HG03565 (cell line): ENCODE results near the gene CSPG4.
"Not testable (repeated sequence)": the region's sequence is repeated elsewhere in the genome, so short reads cannot be mapped to it uniquely, and the experiment has no call there.

Experiments
- ATAC-seq: cut with Tn5 transposase; IDR thresholded peaks from one replicate; pipeline ENCODE4 v1.9.1; 2021; ENCODE audit warnings: mild to moderate bottlenecking, moderate library complexity; ENCODE audit not compliant: unreplicated experiment

The CSPG4 gene

GRCh38 chr15:75649848-75650247, 62.8 kb downstream of the CSPG4 start:
- ATAC-seq: no peak

- ATAC-seq: no peak
These were observed 63.4 kb downstream of the CSPG4 start for GRCh38 chr15:75649045-75649761.

- ATAC-seq: no peak
These were observed 64.3 kb downstream of the CSPG4 start for GRCh38 chr15:75648156-75649000.

- no peak for ATAC-seq
These were observed 65.1 kb downstream of the CSPG4 start, which contains the start of gene SNX33 for GRCh38 chr15:75647370-75648155. TSS of gene SNX33 (plus strand) at chr15:75647912. CDS start at chr15:75649103, 1,191 bp downstream.

- ATAC-seq: no peak
These were observed 65.7 kb downstream of the CSPG4 start for GRCh38 chr15:75646944-75647364.

GRCh38 chr15:75646112-75646943, 66.3 kb downstream of the CSPG4 start:
- no peak for ATAC-seq

- no peak for ATAC-seq
These were observed 68.3 kb downstream of the CSPG4 start for GRCh38 chr15:75644376-75644775.

- ATAC-seq: no peak
These were observed 71.0 kb downstream of the CSPG4 start for GRCh38 chr15:75641603-75642002.

- ATAC-seq: no peak
These were observed 71.5 kb downstream of the CSPG4 start for GRCh38 chr15:75641179-75641503.

- ATAC-seq: peak; percentile 10
These were observed 72.0 kb downstream of the CSPG4 start for GRCh38 chr15:75640483-75641178.

- ATAC-seq: peak; percentile 79
These were observed 72.8 kb downstream of the CSPG4 start, which contains the start of gene IMP3 for GRCh38 chr15:75639709-75640482. TSS of gene IMP3 (minus strand) at chr15:75640224. CDS start at chr15:75640168, 56 bp downstream.

GRCh38 chr15:75639191-75639708, 73.4 kb downstream of the CSPG4 start:
- ATAC-seq: no peak

GRCh38 chr15:75637245-75638009, 75.2 kb downstream of the CSPG4 start:
- ATAC-seq: no peak

- no peak for ATAC-seq
These were observed 76.6 kb downstream of the CSPG4 start for GRCh38 chr15:75636026-75636425.

- ATAC-seq: not testable (repeated sequence)
These were observed 78.7 kb downstream of the CSPG4 start for GRCh38 chr15:75633922-75634321.

GRCh38 chr15:75631935-75632334, 80.7 kb downstream of the CSPG4 start:
- ATAC-seq: no peak

GRCh38 chr15:75625542-75626347, 86.9 kb downstream of the CSPG4 start, which contains the start of gene SNUPN:
TSS of gene SNUPN (minus strand) at chr15:75625725. CDS start at chr15:75621051, 4,674 bp downstream.
- peak; percentile 67 for ATAC-seq
